Measurements from ENCODE around the gene DENND1B.

Gene DENND1B

DNA sequence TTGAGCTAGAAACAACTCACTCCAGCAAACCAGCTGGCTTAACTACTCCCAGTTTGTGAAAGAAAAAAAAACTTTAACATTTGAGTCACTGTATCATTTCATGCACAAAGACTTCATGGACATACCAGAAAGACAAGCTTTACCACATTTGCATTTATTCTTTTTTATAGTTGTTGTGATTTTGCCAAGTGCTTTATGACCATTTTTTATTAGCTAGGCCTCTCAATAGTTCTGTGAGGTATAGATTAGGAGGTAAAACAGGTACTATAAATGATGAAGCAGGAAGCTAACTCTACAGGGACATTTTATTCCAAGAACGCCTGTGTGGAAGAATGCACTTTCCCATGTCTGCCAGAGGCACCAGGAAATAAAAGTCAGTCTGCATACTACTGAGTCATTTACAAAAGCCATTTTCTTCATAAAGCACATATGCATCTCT is 8.2 kb upstream of the DENND1B start:
- Histone ChIP-seq H3K27me3 (replicated peaks; ENCODE audit: control insufficient read depth, insufficient read depth, low read length, poor library complexity, severe bottlenecking) (no peaks in the 10 kb centered on the region), H3K36me3 (ENCODE audit: control insufficient read depth, insufficient read depth, low read length) (no peaks in the 10 kb centered on the region), H3K27ac (ENCODE audit: insufficient read depth, low read length, poor library complexity, severe bottlenecking) (no peak overlapping the region), H3K9me3 (ENCODE audit: control insufficient read depth, low read length) (no peaks in the 10 kb centered on the region), H3K4me3 (ENCODE audit: insufficient read depth, low read depth, low read length, poor library complexity, severe bottlenecking) (no peak overlapping the region), H3K4me1 (ENCODE audit: control insufficient read depth, insufficient read depth, low read length, poor library complexity, severe bottlenecking) (peaks cover 3% of the 10 kb centered on the region)
- DNase-seq = no peak

DNA sequence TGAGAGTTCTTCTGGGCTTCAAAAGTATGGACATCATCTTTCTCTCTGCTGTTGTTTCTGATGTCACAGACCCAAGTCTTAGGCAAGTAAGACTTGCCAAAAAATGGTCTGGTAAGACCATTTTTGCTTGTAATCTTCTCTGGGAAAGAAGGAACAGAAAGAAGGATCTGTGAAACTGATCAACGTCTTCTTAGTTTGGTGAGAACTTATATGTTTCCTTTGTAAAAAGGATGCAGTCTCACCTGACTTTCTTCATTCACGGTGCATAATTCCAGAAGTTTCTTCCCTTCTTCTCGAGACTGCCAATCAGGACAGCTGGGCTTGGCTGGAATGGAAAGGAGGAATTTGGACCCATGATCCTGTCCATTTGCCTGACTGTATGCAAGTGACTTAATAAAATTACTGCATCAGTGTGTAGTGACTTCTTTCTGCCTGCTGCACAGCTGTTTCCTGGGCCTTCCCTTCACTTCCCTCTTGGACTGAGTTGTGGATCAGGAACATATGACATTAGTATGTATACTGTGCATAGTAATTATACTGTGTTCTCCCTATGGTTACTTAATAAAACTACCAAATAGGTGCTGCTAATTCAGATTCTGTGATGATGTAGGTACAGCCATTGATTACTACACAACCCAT is 7.6 kb upstream of the DENND1B start:
- H3K36me3 ChIP-seq (ENCODE audit: control insufficient read depth, insufficient read depth, low read length) = no peaks in the 10 kb centered on the region
- no peaks in the 10 kb centered on the region for H3K27me3 ChIP-seq (replicated peaks; ENCODE audit: control insufficient read depth, insufficient read depth, low read length, poor library complexity, severe bottlenecking)
- no peak for DNase-seq
- no peak overlapping the region for H3K4me3 ChIP-seq (ENCODE audit: insufficient read depth, low read depth, low read length, poor library complexity, severe bottlenecking)
- no peaks in the 10 kb centered on the region for H3K9me3 ChIP-seq (ENCODE audit: control insufficient read depth, low read length)
- no peak overlapping the region for H3K27ac ChIP-seq (ENCODE audit: insufficient read depth, low read length, poor library complexity, severe bottlenecking)
- H3K4me1 ChIP-seq (ENCODE audit: control insufficient read depth, insufficient read depth, low read length, poor library complexity, severe bottlenecking) = peaks cover 7% of the 10 kb centered on the region

DNA sequence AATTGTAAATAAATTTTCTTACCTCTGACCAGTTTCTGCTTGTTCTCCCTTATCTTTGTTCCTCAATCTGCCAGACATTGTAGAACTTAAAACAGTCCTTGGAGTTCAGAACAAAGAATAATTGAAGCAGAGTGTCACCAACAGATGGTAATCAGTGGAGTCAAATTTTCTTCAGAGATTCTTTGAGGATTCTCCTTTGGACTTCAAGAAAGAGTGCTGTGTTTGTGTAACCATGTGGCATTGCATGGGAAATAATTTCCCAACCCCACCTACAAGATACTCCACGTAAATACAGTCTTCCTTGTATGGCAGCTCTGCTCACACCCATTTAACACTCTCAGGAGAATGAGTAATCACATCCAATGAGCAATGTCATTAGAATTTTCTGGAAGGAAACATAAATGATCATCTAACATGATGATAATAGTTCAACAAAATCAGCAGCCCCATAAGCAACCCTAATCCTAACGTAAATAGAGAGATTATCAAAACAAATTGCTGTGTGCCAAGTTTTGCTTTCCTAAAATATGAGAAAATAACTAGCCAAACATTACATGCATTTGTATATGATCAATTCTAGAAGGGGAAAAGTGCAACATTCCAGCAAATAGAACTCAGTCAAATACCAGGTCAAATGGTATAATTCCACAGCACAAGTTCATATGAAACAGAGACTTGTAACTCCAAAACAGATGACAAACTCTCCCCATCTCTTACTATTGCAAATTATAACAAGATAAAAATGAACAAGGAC is 6.9 kb upstream of the DENND1B start:
- no peak overlapping the region for H3K4me3 ChIP-seq (ENCODE audit: insufficient read depth, low read depth, low read length, poor library complexity, severe bottlenecking)
- H3K4me1 ChIP-seq (ENCODE audit: control insufficient read depth, insufficient read depth, low read length, poor library complexity, severe bottlenecking) = peaks cover 7% of the 10 kb centered on the region
- H3K36me3 ChIP-seq (ENCODE audit: control insufficient read depth, insufficient read depth, low read length) = no peaks in the 10 kb centered on the region
- no peak for DNase-seq
- no peaks in the 10 kb centered on the region for H3K27me3 ChIP-seq (replicated peaks; ENCODE audit: control insufficient read depth, insufficient read depth, low read length, poor library complexity, severe bottlenecking)
- H3K27ac ChIP-seq (ENCODE audit: insufficient read depth, low read length, poor library complexity, severe bottlenecking) = no peak overlapping the region
- no peaks in the 10 kb centered on the region for H3K9me3 ChIP-seq (ENCODE audit: control insufficient read depth, low read length)

DNA sequence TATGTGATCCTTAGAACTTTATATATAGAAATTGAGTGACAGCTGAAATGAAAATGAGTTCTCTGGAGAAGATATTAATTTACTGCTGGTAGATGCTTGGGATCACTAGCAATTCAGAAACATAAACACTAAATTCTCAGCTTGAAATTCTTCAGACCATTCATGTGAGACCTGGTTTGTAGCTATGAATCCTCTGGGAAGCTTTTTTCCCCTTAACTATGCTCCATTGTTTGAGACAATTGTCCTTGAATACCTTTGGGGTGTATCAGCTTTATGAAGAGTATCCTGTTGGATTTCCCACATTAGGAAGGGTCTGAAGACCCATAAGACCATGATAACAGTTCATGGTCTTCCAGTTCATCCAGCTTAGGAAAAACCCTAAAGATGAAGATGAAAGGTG is 4.6 kb upstream of the DENND1B start:
- no peaks in the 10 kb centered on the region for H3K9me3 ChIP-seq (ENCODE audit: control insufficient read depth, low read length)
- no peaks in the 10 kb centered on the region for H3K36me3 ChIP-seq (ENCODE audit: control insufficient read depth, insufficient read depth, low read length)
- no peaks in the 10 kb centered on the region for H3K27me3 ChIP-seq (replicated peaks; ENCODE audit: control insufficient read depth, insufficient read depth, low read length, poor library complexity, severe bottlenecking)
- H3K4me3 ChIP-seq (ENCODE audit: insufficient read depth, low read depth, low read length, poor library complexity, severe bottlenecking) = no peak overlapping the region
- no peak for DNase-seq
- no peak overlapping the region for H3K27ac ChIP-seq (ENCODE audit: insufficient read depth, low read length, poor library complexity, severe bottlenecking)
- peaks cover 23% of the 10 kb centered on the region for H3K4me1 ChIP-seq (ENCODE audit: control insufficient read depth, insufficient read depth, low read length, poor library complexity, severe bottlenecking)

DNA sequence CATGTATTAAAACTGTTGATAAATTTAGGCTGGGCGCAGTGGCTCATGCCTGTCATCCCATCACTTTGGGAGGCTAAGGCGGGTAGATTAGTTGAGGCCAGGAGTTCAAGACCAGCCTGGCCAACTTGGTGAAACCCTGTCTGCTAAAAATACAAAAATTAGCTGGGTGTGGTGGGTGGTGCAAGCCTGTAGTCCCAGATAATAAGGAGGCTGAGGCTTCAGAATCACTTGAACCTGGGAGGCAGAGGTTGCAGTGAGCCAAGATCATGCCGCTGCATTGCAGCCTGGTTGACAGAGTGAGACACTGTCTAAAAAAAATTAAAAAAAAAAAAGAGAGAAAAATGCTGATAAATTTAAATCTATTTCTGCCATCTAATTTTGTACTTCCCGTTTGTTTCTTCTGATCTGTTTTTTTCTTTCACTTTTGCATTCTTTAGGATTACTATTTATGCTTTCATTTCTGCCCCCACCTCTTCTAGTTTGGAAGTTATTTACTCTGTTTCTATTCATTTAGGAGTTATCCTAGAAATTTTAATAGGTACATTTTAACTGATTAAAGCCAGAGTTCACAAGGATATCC is 3.2 kb upstream of the DENND1B start:
- Histone ChIP-seq H3K36me3 (ENCODE audit: control insufficient read depth, insufficient read depth, low read length) (no peaks in the 10 kb centered on the region), H3K27ac (ENCODE audit: insufficient read depth, low read length, poor library complexity, severe bottlenecking) (no peak overlapping the region)
- no peak for DNase-seq

DNA sequence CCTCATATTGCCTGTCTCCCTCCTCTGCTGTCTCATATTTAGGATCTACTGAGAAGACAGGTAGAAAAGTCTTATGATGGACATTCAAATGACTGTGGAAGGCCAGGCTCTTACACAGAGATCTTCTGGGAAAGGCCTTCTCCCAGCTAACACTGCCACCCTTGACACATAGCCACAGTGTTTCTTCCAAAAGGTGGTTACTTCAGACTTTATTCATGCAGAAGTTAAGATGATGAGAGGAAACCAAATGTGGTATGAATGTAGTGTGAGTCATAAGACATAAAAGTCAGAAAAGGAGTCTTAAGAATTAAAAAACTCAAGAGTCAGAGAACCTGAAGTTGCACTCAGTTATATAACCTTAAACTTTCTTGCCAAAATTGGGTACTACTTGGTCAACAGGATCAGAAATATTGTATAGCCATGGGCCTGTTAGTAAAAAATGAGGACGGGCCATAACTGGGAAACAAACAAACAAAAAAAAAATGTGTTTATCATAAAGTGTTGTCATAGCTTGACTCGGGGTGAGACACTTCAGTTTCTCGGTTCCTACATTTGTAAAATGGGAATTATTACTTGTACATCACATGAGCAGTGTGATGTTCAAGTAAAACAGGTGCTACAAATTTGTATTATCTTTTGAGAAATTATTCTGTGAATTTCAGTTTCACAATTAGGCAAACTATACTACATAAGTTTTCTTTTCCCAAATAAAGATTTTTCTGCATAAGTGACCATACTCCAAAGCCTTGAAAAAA is 1.2 kb upstream of the DENND1B start:
- Histone ChIP-seq H3K27ac (ENCODE audit: insufficient read depth, low read length, poor library complexity, severe bottlenecking) (peak overlapping the region; percentile 85), H3K9me3 (ENCODE audit: control insufficient read depth, low read length) (no peaks in the 10 kb centered on the region), H3K4me1 (ENCODE audit: control insufficient read depth, insufficient read depth, low read length, poor library complexity, severe bottlenecking) (peaks cover 34% of the 10 kb centered on the region), H3K27me3 (replicated peaks; ENCODE audit: control insufficient read depth, insufficient read depth, low read length, poor library complexity, severe bottlenecking) (no peaks in the 10 kb centered on the region), H3K4me3 (ENCODE audit: insufficient read depth, low read depth, low read length, poor library complexity, severe bottlenecking) (no peak overlapping the region), H3K36me3 (ENCODE audit: control insufficient read depth, insufficient read depth, low read length) (no peaks in the 10 kb centered on the region)
- DNase-seq = peak in 1 of 3 donors; percentile 9

More for the DNA sequence above, 3.2 kb upstream of the DENND1B start:
- Histone ChIP-seq H3K4me3 (ENCODE audit: insufficient read depth, low read depth, low read length, poor library complexity, severe bottlenecking) (no peak overlapping the region), H3K9me3 (ENCODE audit: control insufficient read depth, low read length) (no peaks in the 10 kb centered on the region), H3K4me1 (ENCODE audit: control insufficient read depth, insufficient read depth, low read length, poor library complexity, severe bottlenecking) (peaks cover 26% of the 10 kb centered on the region), H3K27me3 (replicated peaks; ENCODE audit: control insufficient read depth, insufficient read depth, low read length, poor library complexity, severe bottlenecking) (no peaks in the 10 kb centered on the region)

DNA sequence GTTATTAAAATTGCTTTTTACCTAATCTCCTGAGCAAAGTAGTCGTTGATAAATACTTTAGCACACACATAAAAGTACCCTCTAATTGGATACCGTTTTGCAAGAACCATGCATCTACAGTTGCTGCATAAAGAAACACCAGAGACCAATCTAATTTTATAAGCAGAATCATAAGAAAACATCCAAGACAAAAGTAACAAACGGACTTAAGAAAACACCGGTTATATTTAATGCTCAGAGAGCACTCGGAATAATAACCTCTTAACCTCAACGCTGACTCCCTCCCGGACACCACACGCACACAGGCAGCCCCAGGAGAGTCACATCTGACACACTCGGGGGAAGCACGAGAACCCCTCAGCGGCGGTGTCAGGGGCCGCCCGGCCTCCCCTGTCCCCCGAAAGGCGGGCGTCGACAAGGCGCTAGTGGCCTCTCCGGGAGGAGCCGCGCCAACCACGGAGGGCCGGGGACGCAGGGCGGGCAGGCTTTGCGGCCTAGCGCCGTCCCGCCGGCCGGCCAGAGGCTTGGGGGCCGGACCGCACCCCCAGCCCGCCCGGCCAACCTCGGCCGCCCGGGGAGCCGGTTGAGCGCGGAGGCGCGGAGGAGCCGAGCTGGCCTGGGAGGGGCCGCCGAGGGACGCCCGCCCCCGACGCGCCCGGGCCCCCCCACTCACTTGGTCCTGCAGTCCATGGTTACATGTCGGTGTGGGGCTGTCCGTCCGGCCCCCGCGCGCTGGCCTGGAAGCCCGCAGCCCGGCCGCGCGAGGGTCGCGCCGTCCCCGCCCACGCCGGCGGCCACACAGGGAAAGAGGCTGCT is 606 bp downstream of the DENND1B start:
- no peaks in the 10 kb centered on the region for H3K27me3 ChIP-seq (replicated peaks; ENCODE audit: control insufficient read depth, insufficient read depth, low read length, poor library complexity, severe bottlenecking)
- no peaks in the 10 kb centered on the region for H3K9me3 ChIP-seq (ENCODE audit: control insufficient read depth, low read length)
- peaks cover 34% of the 10 kb centered on the region for H3K4me1 ChIP-seq (ENCODE audit: control insufficient read depth, insufficient read depth, low read length, poor library complexity, severe bottlenecking)
- no peaks in the 10 kb centered on the region for H3K36me3 ChIP-seq (ENCODE audit: control insufficient read depth, insufficient read depth, low read length)
- peak overlapping the region; percentile 85 for H3K27ac ChIP-seq (ENCODE audit: insufficient read depth, low read length, poor library complexity, severe bottlenecking)
- H3K4me3 ChIP-seq (ENCODE audit: insufficient read depth, low read depth, low read length, poor library complexity, severe bottlenecking) = peak overlapping the region; percentile 65
- peak; percentile 27 to 40 (median 35) for DNase-seq

DNA sequence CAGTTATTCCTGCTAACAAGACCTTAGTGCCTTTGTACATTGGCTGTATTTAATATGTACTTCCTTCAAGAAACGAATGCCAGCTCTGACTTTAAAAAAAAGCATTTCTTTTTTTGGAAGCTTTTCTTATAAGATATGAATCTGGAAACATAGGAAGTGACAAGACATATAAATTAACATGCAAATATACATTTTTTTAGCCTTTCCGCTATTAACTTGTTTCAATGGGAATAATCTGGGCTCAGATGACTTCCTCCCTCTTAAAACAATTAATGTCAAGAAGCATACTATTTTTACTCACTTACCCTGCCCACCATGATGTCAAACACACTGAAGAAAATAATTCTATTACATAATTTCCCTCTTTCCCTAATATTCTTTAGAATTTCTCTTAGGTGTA is 1.4 kb downstream of the DENND1B start:
- Histone ChIP-seq H3K9me3 (ENCODE audit: control insufficient read depth, low read length) (no peaks in the 10 kb centered on the region), H3K27ac (ENCODE audit: insufficient read depth, low read length, poor library complexity, severe bottlenecking) (peak overlapping the region; percentile 85), H3K4me1 (ENCODE audit: control insufficient read depth, insufficient read depth, low read length, poor library complexity, severe bottlenecking) (peaks cover 39% of the 10 kb centered on the region), H3K4me3 (ENCODE audit: insufficient read depth, low read depth, low read length, poor library complexity, severe bottlenecking) (peak overlapping the region; percentile 65), H3K27me3 (replicated peaks; ENCODE audit: control insufficient read depth, insufficient read depth, low read length, poor library complexity, severe bottlenecking) (no peaks in the 10 kb centered on the region), H3K36me3 (ENCODE audit: control insufficient read depth, insufficient read depth, low read length) (no peaks in the 10 kb centered on the region)
- no peak for DNase-seq

DNA sequence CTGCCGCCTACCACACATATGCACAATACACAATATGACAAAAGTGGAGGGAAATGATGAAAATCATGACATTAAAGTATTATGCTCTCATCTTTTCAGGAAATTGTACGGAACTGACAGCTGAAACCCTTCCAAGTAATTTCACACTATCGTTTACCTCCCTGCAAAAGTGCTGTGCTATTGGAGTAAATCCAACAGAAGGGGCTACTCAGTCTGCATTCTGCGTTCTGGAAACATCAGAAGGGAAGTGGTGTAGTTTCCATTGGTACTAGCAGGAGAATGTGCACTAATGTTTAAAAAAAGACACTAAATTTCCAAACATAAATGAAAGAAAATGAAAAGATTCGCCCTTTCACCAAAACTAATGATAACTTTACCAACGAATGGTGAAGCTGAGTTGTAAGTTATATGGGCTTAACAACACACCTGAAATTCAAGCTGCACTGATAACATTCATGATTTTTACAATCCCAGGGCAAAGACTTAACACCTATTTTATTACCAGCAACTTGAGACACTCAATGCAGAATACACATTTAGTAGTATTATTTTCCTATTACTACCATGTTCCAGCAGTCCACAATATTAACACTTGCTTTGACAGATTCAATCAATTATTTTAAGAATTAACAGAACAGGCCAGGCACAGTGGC is 3.2 kb downstream of the DENND1B start:
- no peak for DNase-seq
- Histone ChIP-seq H3K9me3 (ENCODE audit: control insufficient read depth, low read length) (no peaks in the 10 kb centered on the region), H3K4me1 (ENCODE audit: control insufficient read depth, insufficient read depth, low read length, poor library complexity, severe bottlenecking) (peaks cover 32% of the 10 kb centered on the region), H3K27ac (ENCODE audit: insufficient read depth, low read length, poor library complexity, severe bottlenecking) (no peak overlapping the region), H3K4me3 (ENCODE audit: insufficient read depth, low read depth, low read length, poor library complexity, severe bottlenecking) (no peak overlapping the region), H3K36me3 (ENCODE audit: control insufficient read depth, insufficient read depth, low read length) (no peaks in the 10 kb centered on the region), H3K27me3 (replicated peaks; ENCODE audit: control insufficient read depth, insufficient read depth, low read length, poor library complexity, severe bottlenecking) (no peaks in the 10 kb centered on the region)

All from effector memory CD4-positive, alpha-beta T cell (primary cell).